PFSK-1 (cell line): ENCODE results near the gene USP16.

ENCODE experiments used
- FOXP2 ChIP-seq: optimal IDR thresholded peaks from 2 replicates; pipeline ENCODE3; 2011; ENCODE audit warnings: borderline replicate concordance, control low read depth, inconsistent platforms; ENCODE audit not compliant: insufficient read depth; ENCODE audit errors: extremely low read length, extremely low read depth
- POLR2AphosphoS5 ChIP-seq: IDR thresholded peaks from 2 replicates; pipeline ENCODE4 v1.6.1; 2012; ENCODE audit warnings: low read depth, mild to moderate bottlenecking, control low read depth, low read length, moderate library complexity
- SIN3A ChIP-seq: IDR thresholded peaks from 2 replicates; pipeline ENCODE4 v1.6.1; 2012; ENCODE audit warnings: mild to moderate bottlenecking, low read length, moderate library complexity, borderline replicate concordance; ENCODE audit not compliant: insufficient read depth
- TAF1 ChIP-seq: IDR thresholded peaks from 2 replicates; pipeline ENCODE4 v1.6.1; 2012; ENCODE audit warnings: low read length, control low read depth, borderline replicate concordance; ENCODE audit not compliant: insufficient read depth
- TF ChIP-seq, protein P1 (sequence below), 2 experiments: IDR thresholded peaks; 2 replicates each; pipeline versions ENCODE4 v1.6.1 to v1.8.0; 2011 to 2012; ENCODE audit warnings: low read depth in 2 of 2, low read length in 2 of 2, control low read depth in 1 of 2, inconsistent platforms in 1 of 2, mild to moderate bottlenecking in 1 of 2, moderate library complexity in 1 of 2; ENCODE audit not compliant: insufficient read depth in 1 of 2

USP16 gene

GRCh38 chr21:29083306-29083705 lies 58.8 kb downstream of the USP16 start:
- TF ChIP-seq FOXP2, result no peak
- TF ChIP-seq SIN3A, result no peak
- TF ChIP-seq POLR2AphosphoS5, result no peak
- no peak for TF ChIP-seq TAF1
- TF ChIP-seq, protein P1, sequence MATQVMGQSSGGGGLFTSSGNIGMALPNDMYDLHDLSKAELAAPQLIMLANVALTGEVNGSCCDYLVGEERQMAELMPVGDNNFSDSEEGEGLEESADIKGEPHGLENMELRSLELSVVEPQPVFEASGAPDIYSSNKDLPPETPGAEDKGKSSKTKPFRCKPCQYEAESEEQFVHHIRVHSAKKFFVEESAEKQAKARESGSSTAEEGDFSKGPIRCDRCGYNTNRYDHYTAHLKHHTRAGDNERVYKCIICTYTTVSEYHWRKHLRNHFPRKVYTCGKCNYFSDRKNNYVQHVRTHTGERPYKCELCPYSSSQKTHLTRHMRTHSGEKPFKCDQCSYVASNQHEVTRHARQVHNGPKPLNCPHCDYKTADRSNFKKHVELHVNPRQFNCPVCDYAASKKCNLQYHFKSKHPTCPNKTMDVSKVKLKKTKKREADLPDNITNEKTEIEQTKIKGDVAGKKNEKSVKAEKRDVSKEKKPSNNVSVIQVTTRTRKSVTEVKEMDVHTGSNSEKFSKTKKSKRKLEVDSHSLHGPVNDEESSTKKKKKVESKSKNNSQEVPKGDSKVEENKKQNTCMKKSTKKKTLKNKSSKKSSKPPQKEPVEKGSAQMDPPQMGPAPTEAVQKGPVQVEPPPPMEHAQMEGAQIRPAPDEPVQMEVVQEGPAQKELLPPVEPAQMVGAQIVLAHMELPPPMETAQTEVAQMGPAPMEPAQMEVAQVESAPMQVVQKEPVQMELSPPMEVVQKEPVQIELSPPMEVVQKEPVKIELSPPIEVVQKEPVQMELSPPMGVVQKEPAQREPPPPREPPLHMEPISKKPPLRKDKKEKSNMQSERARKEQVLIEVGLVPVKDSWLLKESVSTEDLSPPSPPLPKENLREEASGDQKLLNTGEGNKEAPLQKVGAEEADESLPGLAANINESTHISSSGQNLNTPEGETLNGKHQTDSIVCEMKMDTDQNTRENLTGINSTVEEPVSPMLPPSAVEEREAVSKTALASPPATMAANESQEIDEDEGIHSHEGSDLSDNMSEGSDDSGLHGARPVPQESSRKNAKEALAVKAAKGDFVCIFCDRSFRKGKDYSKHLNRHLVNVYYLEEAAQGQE (IDR thresholded peaks at IDR 0.05; ENCODE audit: insufficient read depth in 1 of 2, low read depth in 2 of 2, low read length in 2 of 2), result no peak

DNA sequence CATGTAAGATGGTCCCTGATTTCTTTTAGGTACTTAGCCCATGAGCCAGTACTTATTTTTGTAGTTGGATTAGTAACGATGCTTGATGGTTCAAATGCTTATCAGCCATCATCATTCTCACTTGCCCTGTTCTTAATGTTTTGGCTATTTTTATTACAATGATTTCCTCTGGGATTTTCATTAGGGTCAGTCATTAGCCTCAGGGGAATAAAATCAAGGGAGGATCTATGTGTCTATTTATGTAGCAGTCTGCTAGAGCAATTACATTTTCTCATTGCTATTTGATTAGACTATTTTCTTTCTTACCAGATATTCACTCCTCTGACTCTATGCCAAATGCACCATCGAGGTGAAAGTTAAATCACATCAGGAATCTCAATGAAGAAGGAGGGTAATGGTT lies 59.9 kb downstream of the USP16 start:
- no peak for TF ChIP-seq TAF1
- no peak for TF ChIP-seq POLR2AphosphoS5
- no peak for TF ChIP-seq SIN3A
- TF ChIP-seq, protein P1 (IDR thresholded peaks at IDR 0.05; ENCODE audit: insufficient read depth in 1 of 2, low read depth in 2 of 2, low read length in 2 of 2), result no peak
- no peak for TF ChIP-seq FOXP2

- TF ChIP-seq TAF1, result no peak
- TF ChIP-seq, protein P1 (IDR thresholded peaks at IDR 0.05; ENCODE audit: insufficient read depth in 1 of 2, low read depth in 2 of 2, low read length in 2 of 2), result no peak
- TF ChIP-seq SIN3A, result no peak
These were observed 60.8 kb downstream of the USP16 start for GRCh38 chr21:29085106-29085752.

DNA sequence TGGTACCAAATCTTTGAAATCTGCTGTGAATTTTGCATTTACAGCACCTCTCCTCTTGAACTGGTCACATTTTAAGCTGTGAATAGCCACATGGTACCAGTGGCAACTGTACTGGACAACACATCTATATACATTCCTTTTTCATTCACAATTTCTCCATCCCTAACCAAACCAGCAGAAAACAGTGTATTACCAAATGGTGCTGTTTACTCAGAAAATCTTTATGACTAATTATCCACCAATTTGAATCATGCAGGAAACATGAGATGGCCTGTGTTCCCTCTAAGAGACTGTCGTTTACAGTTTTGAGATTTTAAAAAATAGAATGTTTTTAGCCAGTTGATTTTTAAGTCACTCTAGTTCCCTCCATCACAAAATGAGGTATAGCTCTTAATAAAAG lies 66.6 kb downstream of the USP16 start:
- no peak for TF ChIP-seq TAF1
- no peak for TF ChIP-seq SIN3A

DNA sequence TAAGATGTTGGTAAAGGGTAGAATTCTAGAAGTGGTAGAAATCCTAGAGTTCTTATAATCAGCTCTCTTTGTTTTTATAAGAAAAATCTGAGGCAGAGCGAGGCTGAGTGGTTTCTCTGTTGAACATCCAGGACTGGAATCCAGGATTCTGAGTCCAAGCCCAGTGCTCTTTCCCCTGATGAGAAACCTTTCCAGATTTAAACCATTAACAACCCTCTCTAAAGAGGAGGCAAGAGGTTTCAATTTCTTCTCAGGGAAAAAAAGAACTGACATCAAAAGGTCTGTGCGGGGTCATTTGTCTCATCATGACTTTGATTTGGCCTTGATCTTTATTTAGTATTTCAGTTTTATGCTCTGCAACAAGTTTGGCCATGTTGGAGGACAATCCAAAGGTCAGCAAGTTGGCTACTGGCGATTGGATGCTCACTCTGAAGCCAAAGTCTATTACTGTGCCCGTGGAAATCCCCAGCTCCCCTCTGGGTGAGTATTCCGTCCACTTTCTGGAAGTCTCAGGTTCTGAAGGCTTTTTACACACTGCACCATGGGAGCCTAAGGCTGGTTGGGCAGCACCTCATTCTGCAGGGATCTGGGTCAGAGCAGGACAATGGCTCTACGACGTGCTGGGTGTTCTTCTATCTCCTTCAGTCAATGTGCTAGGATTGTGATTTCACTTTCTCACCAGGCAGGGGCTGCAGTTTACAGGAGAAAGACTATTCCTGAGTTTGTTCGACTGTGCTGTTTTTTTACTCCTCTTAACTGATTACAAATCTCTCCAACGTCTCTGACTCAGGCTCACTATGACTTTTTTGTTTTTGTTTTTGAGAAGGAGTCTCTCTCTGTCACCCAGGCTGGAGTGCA lies 67.9 kb downstream of the USP16 start:
- no peak for TF ChIP-seq FOXP2
- no peak for TF ChIP-seq POLR2AphosphoS5
- TF ChIP-seq, protein P1 (IDR thresholded peaks at IDR 0.05; ENCODE audit: insufficient read depth in 1 of 2, low read depth in 2 of 2, low read length in 2 of 2), result no peak
- no peak for TF ChIP-seq SIN3A
- TF ChIP-seq TAF1, result no peak
